SK-N-SH treated with all-trans-retinoic acid at 6 μM for 48 hours (cell line): ENCODE data around the gene COX19.

ENCODE experiments used
- CSDC2 ChIP-seq: fragments of 250-450 bp; sonication (Bioruptor Pico); IDR thresholded peaks from 2 replicates; pipeline ENCODE4 v1.5.0; 2020; ENCODE audit warnings: mild to moderate bottlenecking, moderate library complexity
- GLIS3 ChIP-seq: fragments of 250-450 bp; sonication (Bioruptor Pico); IDR thresholded peaks from 2 replicates; pipeline ENCODE4 v1.5.0; 2020; ENCODE audit warnings: mild to moderate bottlenecking, moderate library complexity
- TCF4 ChIP-seq: fragments of 250-450 bp; sonication (Bioruptor Pico); IDR thresholded peaks from 2 replicates; pipeline ENCODE4 v1.8.0; 2021; ENCODE audit warnings: mild to moderate bottlenecking, moderate library complexity, borderline replicate concordance
- ZFP30 ChIP-seq: fragments of 450-650 bp; formaldehyde crosslinking; IDR thresholded peaks from 2 replicates; pipeline ENCODE4 v1.5.0; 2022; ENCODE audit warnings: mild to moderate bottlenecking, moderate library complexity
- ZNF70 ChIP-seq: fragments of 450-650 bp; formaldehyde crosslinking; IDR thresholded peaks from 2 replicates; pipeline ENCODE4 v1.5.0; 2020; ENCODE audit warnings: mild to moderate bottlenecking, moderate library complexity
- ZNF8 ChIP-seq: fragments of 450-650 bp; formaldehyde crosslinking; IDR thresholded peaks from 2 replicates; pipeline ENCODE4 v1.5.0; 2020; ENCODE audit warnings: mild to moderate bottlenecking, moderate library complexity
- TF ChIP-seq, protein P1 (sequence below): fragments of 250-450 bp; sonication (Bioruptor Pico); IDR thresholded peaks from 2 replicates; pipeline ENCODE4 v1.8.0; 2020; ENCODE audit warnings: mild to moderate bottlenecking, moderate library complexity, borderline replicate concordance

GRCh38 chr7:977326-978048 is 2.1 kb upstream of the COX19 start:
- TF ChIP-seq ZNF8 (no peak), TCF4 (no peak), ZFP30 (CRISPR knock-in tag) (no peak), ZNF70 (CRISPR knock-in tag) (no peak), GLIS3 (CRISPR knock-in tag) (no peak), CSDC2 (CRISPR knock-in tag) (no peak)
- TF ChIP-seq, protein P1, sequence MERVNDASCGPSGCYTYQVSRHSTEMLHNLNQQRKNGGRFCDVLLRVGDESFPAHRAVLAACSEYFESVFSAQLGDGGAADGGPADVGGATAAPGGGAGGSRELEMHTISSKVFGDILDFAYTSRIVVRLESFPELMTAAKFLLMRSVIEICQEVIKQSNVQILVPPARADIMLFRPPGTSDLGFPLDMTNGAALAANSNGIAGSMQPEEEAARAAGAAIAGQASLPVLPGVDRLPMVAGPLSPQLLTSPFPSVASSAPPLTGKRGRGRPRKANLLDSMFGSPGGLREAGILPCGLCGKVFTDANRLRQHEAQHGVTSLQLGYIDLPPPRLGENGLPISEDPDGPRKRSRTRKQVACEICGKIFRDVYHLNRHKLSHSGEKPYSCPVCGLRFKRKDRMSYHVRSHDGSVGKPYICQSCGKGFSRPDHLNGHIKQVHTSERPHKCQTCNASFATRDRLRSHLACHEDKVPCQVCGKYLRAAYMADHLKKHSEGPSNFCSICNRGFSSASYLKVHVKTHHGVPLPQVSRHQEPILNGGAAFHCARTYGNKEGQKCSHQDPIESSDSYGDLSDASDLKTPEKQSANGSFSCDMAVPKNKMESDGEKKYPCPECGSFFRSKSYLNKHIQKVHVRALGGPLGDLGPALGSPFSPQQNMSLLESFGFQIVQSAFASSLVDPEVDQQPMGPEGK, result no peak
